H54 (cell line): Measurements from ENCODE around the gene GPR146.

ENCODE experiments used
- DNase-seq: peaks from one replicate; pipeline ENCODE4 v3.0.0; 2011; ENCODE audit warnings: low spot score, mixed read lengths; ENCODE audit not compliant: insufficient read length
- FAIRE-seq: peaks from 3 replicates; lab custom pipeline; 2011; peaks lifted over from hg19 to GRCh38; lab: Jason Lieb, UNC
- POLR2A ChIP-seq: IDR thresholded peaks from 2 replicates; pipeline ENCODE4 v1.6.1; 2011; ENCODE audit warnings: low read depth, mild to moderate bottlenecking, low read length

Gene GPR146

GRCh38 chr7:1016577-1017531 lies 27.5 kb upstream of the GPR146 start:
- no peak for TF ChIP-seq POLR2A
- DNase-seq (no peak), FAIRE-seq (no peak)

GRCh38 chr7:1017586-1018333 lies 26.6 kb upstream of the GPR146 start:
- FAIRE-seq, result no peak
- TF ChIP-seq POLR2A, result no peak

GRCh38 chr7:1018334-1018695 lies 26.0 kb upstream of the GPR146 start:
- FAIRE-seq (no peak), DNase-seq (no peak)
- no peak for TF ChIP-seq POLR2A

More at GRCh38 chr7:1017586-1018333, 26.6 kb upstream of the GPR146 start:
- DNase-seq, result no peak

DNA sequence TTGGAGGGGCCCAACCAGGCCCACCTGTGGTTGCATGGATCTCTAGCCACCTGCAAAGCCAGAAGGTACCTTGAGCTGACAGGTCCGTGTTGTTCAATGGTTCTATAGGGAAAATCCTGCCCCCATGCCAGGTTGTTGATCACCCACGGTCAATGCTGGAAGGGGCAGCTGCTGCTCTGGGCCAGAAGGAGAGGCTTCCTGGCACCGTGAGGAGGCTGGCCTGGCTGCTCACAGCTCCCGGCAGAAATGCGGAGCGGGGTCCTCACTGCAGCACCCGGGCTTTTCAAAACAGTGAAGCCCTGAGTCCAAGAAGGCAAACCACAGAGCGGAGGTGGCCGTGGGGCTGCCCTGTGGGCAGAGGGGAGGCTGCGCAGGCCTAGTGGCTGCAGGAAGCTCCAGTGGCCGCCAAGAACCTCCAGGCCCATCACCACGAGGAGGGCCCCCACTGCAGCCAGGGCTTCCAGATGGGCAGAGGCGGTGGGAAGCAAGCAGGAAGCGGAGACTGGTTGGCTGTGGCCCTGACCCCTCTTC lies 25.0 kb upstream of the GPR146 start:
- TF ChIP-seq POLR2A, result no peak
- no peak for DNase-seq
- FAIRE-seq, result no peak

DNA sequence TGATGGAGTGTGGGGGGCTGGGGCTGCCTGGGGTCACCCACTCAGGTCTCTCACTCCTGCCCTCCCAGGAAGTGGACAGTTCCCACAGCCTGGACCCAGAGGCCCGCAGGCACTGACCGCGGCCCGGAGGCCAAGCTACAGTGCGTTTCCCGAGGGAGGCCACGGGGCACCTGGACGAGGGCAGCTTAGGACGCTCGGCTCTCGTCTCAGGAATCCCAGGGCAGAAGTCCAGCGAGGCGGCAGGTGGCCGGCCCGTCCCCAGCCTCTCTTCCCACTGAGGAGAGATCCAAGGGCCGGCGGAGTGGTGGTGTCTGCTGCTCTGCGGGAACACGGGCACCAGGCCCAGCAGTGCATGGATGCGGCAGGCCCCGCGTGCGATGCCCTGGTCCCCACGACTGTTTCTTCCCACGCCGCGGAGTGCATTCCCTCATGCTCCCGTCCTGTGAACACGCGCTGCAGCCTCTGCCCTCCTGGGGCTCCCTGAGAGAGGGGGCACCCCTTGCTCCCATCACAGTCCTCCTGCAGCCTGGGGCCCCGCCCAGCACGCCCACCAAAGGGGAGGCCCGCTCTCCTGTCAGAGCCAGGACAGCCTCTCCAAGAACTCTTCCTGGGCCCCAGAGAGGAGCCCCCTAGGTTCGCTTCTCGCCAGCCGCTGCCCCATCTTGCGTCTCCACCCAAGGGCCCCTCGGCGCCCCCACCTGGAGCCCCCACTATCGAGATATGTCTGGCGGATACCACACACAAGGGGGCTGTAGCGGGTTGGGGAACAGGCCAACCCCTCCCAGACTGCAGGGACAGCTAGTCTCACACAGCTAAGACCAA lies 24.3 kb upstream of the GPR146 start:
- no peak for TF ChIP-seq POLR2A
- no peak for DNase-seq
- FAIRE-seq, result no peak

GRCh38 chr7:1020849-1021251 lies 23.5 kb upstream of the GPR146 start:
- FAIRE-seq (no peak), DNase-seq (no peak)
- no peak for TF ChIP-seq POLR2A

DNA sequence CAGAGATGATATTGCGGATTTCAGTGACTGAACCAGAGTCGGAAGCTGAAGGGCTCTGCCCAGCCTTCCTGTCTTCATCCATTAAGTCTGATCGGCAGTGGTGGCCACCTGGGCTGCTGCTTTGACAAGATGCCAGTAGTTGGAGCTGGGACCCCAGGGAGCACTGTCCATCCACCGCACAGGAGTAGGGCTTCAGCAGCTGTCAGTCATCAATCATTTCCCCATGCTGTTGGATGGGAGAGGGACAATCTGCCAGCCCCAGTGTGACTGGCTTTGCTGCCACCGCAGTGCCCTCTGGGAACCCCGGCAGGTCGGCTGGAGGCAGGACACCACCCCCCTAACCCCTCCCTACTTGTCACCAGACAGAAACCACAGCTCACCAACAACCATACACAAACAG lies 23.0 kb upstream of the GPR146 start:
- no peak for TF ChIP-seq POLR2A
- DNase-seq (no peak), FAIRE-seq (no peak)

DNA sequence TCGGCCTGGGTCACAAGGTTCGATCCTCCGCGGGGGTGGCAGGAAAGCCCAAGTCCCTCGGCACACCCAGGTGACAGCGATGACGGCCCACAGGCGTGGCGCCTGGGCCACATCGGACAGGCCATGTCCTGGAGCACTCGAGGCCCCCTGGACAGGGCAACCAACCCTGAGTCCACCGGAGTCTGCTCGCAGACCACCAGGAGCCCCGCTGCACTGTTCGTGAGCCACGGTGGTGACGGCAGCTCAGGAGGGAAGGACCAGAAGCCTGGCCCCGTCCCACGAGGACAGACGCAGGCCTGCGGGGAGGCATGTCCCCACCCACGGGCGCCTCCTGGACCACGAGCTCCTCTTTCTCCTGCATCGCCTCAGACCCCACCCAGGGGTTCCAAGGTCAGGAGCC lies 22.4 kb upstream of the GPR146 start:
- DNase-seq (no peak), FAIRE-seq (no peak)
- TF ChIP-seq POLR2A, result no peak

DNA sequence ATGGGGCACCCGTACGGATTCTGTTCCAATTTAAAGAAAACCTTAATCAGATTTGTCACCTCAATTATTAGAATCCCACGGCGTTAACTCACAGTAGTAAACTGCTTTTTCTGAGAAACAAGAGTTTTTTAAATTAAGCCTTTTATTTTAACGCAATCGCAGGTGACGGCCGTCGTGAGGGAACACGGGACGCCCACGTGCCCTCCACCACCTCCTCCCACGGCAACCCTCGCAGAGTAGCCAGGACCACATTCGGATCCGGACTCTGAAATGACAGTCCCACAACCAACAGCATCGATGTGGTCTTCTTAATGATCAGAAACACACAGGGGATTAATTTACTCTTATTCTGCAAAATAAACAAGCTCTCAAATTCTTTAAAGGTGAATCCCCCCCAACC lies 22.0 kb upstream of the GPR146 start:
- no peak for DNase-seq
- TF ChIP-seq POLR2A, result no peak
- FAIRE-seq, result no peak

- DNase-seq (no peak), FAIRE-seq (no peak)
- TF ChIP-seq POLR2A, result no peak; the same call in 1 of the 2 replicates
These were observed 21.4 kb upstream of the GPR146 start for GRCh38 chr7:1022801-1023465.

- FAIRE-seq, result no peak
- DNase-seq, result no peak
- no peak for TF ChIP-seq POLR2A
These were observed 20.0 kb upstream of the GPR146 start for GRCh38 chr7:1024331-1024841.

DNA sequence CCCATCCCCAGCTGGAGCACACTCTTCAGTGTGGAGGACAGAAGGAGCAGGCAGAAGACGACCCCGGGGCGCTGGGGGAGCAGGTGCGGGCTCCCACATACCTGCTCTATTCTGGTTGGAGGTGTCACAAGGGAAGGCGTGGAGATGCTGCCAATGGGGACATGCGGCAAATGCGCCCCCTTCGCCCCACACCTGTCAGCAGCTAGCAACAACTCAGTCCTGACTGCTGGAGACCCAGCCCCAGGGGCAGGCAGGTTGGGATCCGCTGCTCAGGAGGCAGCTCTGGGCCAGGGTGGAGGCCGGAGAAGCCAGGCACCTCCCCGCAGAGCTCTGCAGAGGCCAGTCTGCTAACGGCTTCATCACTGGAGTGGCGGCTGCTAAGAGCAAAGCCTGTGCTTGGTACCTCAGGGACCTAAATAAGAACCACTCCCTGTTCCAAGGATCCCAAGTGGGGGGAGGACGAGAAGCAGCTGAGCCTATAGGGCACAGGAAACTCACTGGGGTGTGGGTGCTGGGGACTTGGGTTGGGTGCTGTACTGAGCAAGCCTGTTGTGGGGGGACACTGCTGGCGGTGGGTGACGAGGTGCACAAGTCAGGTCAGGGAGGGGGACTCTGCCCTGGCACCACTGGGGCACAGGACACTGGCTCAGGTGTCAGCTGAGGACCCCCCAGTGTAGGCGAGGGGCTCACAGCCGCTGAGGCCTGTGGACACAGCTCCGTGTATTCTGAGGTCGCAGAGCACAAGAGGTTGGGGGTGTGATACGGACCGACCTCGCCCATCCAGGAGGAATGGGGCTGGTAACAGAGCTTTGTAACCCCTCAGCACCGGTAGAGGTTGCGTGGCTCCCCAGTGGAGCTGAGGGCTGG lies 19.2 kb upstream of the GPR146 start:
- no peak for FAIRE-seq
- DNase-seq, result no peak
- no peak for TF ChIP-seq POLR2A
